ENCODE results near the gene TCF4. TPM values are rescaled to one million over a fixed set of nuclear protein-coding genes. Genes with fewer than 3 reads are reported as not detected.

The TCF4 gene
- total and polyA plus RNA-seq, 2 donors (not counting 3 experiments of a cell fraction or from before 2014, with no cell fraction given), result 183 to 390 TPM

DNA sequence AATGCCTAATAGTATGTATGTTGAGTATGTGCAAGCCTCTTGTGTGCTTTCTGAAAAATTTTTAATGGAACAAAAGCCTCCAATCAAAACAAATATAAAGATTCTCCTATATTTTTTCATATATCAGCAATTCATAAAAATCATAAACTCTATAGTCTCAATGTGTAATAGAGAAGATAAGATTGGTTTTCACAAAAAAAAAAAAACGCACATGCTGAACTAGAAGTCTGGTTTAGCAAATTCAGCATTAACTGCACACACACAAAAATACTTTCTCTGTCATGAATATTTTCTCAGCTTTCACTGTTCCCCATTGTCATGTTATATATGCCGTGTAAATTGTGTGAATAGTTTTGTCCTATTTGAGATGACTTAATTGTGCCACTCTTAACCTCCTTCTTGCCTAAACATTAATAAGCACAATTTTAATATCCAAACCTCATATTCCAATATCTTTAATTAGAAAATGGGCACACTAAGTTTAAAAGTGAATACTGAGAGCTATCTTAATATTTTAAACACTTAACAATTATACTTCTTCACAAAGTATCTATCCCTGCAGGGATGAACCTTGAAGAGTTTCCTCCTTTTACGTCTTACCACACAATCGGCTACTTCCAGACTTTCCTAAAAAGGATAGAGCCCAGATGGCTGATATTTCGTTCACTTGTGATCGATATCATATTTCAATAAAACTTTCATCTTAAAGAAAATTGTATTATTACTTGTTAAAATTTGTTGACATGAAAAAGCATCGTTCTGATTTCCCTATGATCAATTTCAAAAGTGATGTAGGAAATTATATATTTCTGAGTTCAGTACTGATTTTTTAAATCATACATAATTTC, 242.7 kb downstream of the TCF4 start:
- Histone ChIP-seq H3K4me2 (ENCODE audit: insufficient read depth, low read length) (no peak overlapping the region), H3K79me2 (ENCODE audit: control insufficient read depth, insufficient read depth, low read length) (peaks cover 53% of the 10 kb centered on the region), H3K4me1 (ENCODE audit: control insufficient read depth, extremely low read depth, insufficient read depth, low read length) (peaks cover 8% of the 10 kb centered on the region), H3K36me3 (ENCODE audit: control insufficient read depth in 2 of 2, extremely low read depth in 1 of 2, insufficient read depth in 2 of 2, low read length in 2 of 2) (peaks cover 12 to 13% of the 10 kb centered on the region in 2 experiments), H3K9ac (replicated peaks; ENCODE audit: extremely low read depth, insufficient read depth, low read length) (no peak overlapping the region), H3K27ac (ENCODE audit: insufficient read depth, low read depth, low read length) (no peak overlapping the region), H2AFZ (ENCODE audit: low read depth, low read length) (no peak overlapping the region), H3K27me3 (ENCODE audit: control insufficient read depth in 2 of 2, insufficient read depth in 2 of 2, low read length in 2 of 2) (no peaks in the 10 kb centered on the region), H4K20me1 (replicated peaks; ENCODE audit: control insufficient read depth, extremely low read depth, insufficient read depth, low read length) (peaks cover 4% of the 10 kb centered on the region), H3K9me1 (replicated peaks; ENCODE audit: control insufficient read depth, extremely low read depth, insufficient read depth, low read length) (no peaks in the 10 kb centered on the region), H3K9me3 (replicated peaks; ENCODE audit: control insufficient read depth, insufficient read depth, low read length) (no peaks in the 10 kb centered on the region), H3K4me3 (replicated peaks in 1 of 3; ENCODE audit: insufficient read depth in 1 of 3, low read depth in 1 of 3, low read length in 3 of 3) (no peak overlapping the region)
- no TSS peak for BruUV-seq (replicated peaks)
- no peak for FAIRE-seq
- CTCF ChIA-PET, result interaction anchor here (1.1 to 3.4 kb wide), 5 partner anchors 23 to 437 kb away, joined by 3 to 42 read pairs (median 5); no protein-coding TSS in a partner anchor
- dilution Hi-C loops (cut with MboI; ENCODE audit: extremely low pct_ligation_motif_present, low sequenced_read_pairs) (no loop called here), intact Hi-C loops (cut with micrococcal nuclease) (no loop called here)
- POLR2A ChIA-PET, result interaction anchor here (0.6 kb wide), 1 partner anchor 10 kb away, joined by 3 read pairs; no protein-coding TSS in a partner anchor
- TF ChIP-seq POLR2A (IDR thresholded peaks at IDR 0.05; ENCODE audit: low read depth, low read length), result no peak
- TF ChIP-seq, protein P1, sequence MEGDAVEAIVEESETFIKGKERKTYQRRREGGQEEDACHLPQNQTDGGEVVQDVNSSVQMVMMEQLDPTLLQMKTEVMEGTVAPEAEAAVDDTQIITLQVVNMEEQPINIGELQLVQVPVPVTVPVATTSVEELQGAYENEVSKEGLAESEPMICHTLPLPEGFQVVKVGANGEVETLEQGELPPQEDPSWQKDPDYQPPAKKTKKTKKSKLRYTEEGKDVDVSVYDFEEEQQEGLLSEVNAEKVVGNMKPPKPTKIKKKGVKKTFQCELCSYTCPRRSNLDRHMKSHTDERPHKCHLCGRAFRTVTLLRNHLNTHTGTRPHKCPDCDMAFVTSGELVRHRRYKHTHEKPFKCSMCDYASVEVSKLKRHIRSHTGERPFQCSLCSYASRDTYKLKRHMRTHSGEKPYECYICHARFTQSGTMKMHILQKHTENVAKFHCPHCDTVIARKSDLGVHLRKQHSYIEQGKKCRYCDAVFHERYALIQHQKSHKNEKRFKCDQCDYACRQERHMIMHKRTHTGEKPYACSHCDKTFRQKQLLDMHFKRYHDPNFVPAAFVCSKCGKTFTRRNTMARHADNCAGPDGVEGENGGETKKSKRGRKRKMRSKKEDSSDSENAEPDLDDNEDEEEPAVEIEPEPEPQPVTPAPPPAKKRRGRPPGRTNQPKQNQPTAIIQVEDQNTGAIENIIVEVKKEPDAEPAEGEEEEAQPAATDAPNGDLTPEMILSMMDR (IDR thresholded peaks at IDR 0.05; ENCODE audit: extremely low read depth in 1 of 2, insufficient read depth in 1 of 2, low read depth in 1 of 2, low read length in 2 of 2), result no peak
- no peak for TF ChIP-seq MAX (IDR thresholded peaks at IDR 0.05; ENCODE audit: insufficient read depth, insufficient read length)
- TF ChIP-seq POLR2AphosphoS5 (IDR thresholded peaks at IDR 0.05; ENCODE audit: insufficient read depth, low read depth, low read length), result no peak
- DNase-seq (ENCODE audit: low read depth, low spot score), result no peak
